Esophagus muscularis mucosa (tissue), 4 donors: ENCODE data around the gene DOCK2. TPM values are rescaled to one million over a fixed set of nuclear protein-coding genes. Genes with fewer than 3 reads are reported as not detected.

ENCODE experiments used
- DNase-seq: peaks from one replicate; pipeline ENCODE4 v3.0.0-alpha.2; 2017; ENCODE audit errors: extremely low spot score
- H3K27ac ChIP-seq, 4 donors: fragments of 200-600 bp; sonication (generic); replicated peaks in 1 of 4; 1 replicate in 3 of 4; 2 replicates in 1 of 4; pipeline ENCODE4 v1.5.1; 2016 to 2019; ENCODE audit warnings: mild to moderate bottlenecking in 1 of 4
- H3K27me3 ChIP-seq, 4 donors: fragments of 200-600 bp; sonication (generic); one replicate each; pipeline versions ENCODE4 v1.5.1 to v1.6.0; 2016 to 2019
- H3K36me3 ChIP-seq, 4 donors: fragments of 200-600 bp; sonication (generic); one replicate each; pipeline ENCODE4 v1.5.1; 2016 to 2019
- H3K4me1 ChIP-seq, 4 donors: fragments of 200-600 bp; sonication (generic); one replicate each; pipeline ENCODE4 v1.5.1; 2016 to 2019
- H3K4me3 ChIP-seq, 4 donors: fragments of 200-600 bp; sonication (generic); 1 replicate in 2 of 4; 2 replicates in 2 of 4; pipeline ENCODE4 v1.5.1; 2016 to 2019; ENCODE audit warnings: mild to moderate bottlenecking in 4 of 4, moderate library complexity in 1 of 4
- H3K9me3 ChIP-seq, 4 donors: fragments of 200-600 bp; sonication (generic); 1 replicate in 3 of 4; 2 replicates in 1 of 4; pipeline ENCODE4 v1.5.1; 2016 to 2019
- EP300 ChIP-seq: sonication (generic); formaldehyde crosslinking; IDR thresholded peaks from one replicate; pipeline ENCODE4 v1.6.1; 2017; ENCODE audit warnings: antibody characterized with exemption
- POLR2A ChIP-seq: fragments of 450-650 bp; IDR thresholded peaks from one replicate; pipeline ENCODE4 v1.6.1; 2017; ENCODE audit warnings: antibody characterized with exemption, moderate library complexity, mild to moderate bottlenecking, low read depth
- POLR2AphosphoS5 ChIP-seq, 2 donors: sonication (generic); formaldehyde crosslinking; IDR thresholded peaks; one replicate each; pipeline ENCODE4 v1.6.1; 2017; ENCODE audit warnings: antibody characterized with exemption in 2 of 2
- WGBS: methylation state at CpG from one replicate; pipeline ENCODE4 v1.1.5; 2018; 5-methylcytosine and 5-hydroxymethylcytosine counted together
- intact Hi-C: fragments of 100-400 bp; cut with DNase I; formaldehyde crosslinking; loops from one replicate; pipeline ENCODE4 v1.15.1; 2023
- total RNA-seq, 4 donors: library from RNA; depleted of rRNA; stranded (reverse); fragments of >200 nt; gene quantifications; one replicate each; pipeline versions ENCODE4 v1.1.0 to v1.2.1, GENCODE V29; 2016
- TF ChIP-seq, protein P1 (sequence below), 3 experiments: fragments of 200-600 bp in 2 of 3; fragments of 450-650 bp in 1 of 3; sonication (generic) in 2 of 3; IDR thresholded peaks; one replicate each; pipeline ENCODE4 v1.5.1; 2017 to 2019; ENCODE audit warnings: antibody characterized with exemption in 3 of 3, mild to moderate bottlenecking in 2 of 3, moderate library complexity in 1 of 3

DOCK2 gene
- total RNA-seq, 4 donors from 2014 or later = 9.2 to 18.3 (median 13.7) TPM

DNA sequence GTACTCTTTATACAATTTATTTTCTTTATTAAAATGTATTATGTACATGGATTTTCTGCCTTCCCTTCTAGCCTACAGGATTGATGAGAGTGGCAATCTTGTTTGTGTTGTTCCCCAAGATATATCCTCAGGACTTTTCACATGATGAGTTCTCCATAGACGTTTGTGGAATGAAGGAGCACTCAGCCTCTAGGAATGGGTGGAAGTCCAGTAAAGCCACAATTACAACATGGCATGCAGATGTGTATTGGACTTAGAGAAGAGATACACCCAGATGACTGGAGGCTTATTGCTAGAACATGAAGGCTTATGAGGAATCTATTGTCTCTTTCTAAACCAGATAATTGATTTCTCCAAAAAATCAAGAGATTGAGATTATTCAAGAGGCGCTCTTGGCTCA is 8.2 kb upstream of the DOCK2 start:
- Histone ChIP-seq H3K27me3 (no peaks in the 10 kb centered on the region), H3K4me3 (no peak overlapping the region), H3K27ac (no peak overlapping the region), H3K4me1 (no peaks in the 10 kb centered on the region), H3K9me3 (no peaks in the 10 kb centered on the region), H3K36me3 (no peaks in the 10 kb centered on the region)
- no peak for DNase-seq
- TF ChIP-seq, protein P1, sequence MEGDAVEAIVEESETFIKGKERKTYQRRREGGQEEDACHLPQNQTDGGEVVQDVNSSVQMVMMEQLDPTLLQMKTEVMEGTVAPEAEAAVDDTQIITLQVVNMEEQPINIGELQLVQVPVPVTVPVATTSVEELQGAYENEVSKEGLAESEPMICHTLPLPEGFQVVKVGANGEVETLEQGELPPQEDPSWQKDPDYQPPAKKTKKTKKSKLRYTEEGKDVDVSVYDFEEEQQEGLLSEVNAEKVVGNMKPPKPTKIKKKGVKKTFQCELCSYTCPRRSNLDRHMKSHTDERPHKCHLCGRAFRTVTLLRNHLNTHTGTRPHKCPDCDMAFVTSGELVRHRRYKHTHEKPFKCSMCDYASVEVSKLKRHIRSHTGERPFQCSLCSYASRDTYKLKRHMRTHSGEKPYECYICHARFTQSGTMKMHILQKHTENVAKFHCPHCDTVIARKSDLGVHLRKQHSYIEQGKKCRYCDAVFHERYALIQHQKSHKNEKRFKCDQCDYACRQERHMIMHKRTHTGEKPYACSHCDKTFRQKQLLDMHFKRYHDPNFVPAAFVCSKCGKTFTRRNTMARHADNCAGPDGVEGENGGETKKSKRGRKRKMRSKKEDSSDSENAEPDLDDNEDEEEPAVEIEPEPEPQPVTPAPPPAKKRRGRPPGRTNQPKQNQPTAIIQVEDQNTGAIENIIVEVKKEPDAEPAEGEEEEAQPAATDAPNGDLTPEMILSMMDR (IDR thresholded peaks at IDR 0.05) = no peak
- no peak for TF ChIP-seq EP300
- no peak for TF ChIP-seq POLR2AphosphoS5 (IDR thresholded peaks at IDR 0.05)
- no peak for TF ChIP-seq POLR2A
- intact Hi-C loops = no loop called here
- 84% methylated on average over 2 of the region's 2 CpGs for WGBS

DNA sequence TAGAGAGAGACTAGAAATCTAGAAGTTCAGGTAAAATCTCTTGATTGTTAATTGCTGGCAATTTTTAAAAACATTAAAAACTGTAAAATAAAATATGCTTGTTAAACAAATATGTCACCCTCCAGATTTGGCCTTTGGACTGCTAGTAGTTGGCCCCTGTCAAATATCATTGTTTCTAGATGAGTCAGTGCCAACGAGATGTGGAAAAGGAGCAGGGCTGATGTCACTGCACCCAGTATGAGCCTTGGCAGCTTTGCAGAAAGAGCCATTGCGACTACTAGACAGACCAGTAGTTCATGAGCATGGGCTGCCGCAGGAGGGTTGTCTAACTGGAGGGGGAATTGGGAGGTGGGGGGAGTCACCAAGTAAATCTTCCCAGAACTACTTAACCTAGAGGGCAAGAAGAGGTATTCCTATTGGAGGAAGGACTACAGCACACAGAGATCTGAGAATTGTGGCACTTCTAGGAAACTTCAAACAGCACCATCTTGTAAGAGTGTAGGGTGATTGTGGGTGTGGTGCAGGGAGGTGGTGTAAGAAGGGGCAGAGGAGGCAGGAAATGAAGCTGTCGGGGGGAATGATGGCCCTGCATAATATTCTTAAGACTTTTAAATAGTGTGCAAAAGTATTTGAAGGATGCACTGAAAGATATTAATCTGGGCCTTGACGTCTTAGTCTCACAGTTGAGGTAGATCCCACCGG is 7.1 kb upstream of the DOCK2 start:
- no peaks in the 10 kb centered on the region for H3K36me3 ChIP-seq
- no peak overlapping the region for H3K27ac ChIP-seq
- intact Hi-C loops = no loop called here
- H3K9me3 ChIP-seq = peaks cover 0 to 3% (median 0%) of the 10 kb centered on the region in 4 donors
- no peak overlapping the region for H3K4me3 ChIP-seq
- WGBS = 72% methylated on average over 6 of the region's 6 CpGs
- TF ChIP-seq, protein P1 (IDR thresholded peaks at IDR 0.05) = no peak
- TF ChIP-seq POLR2A (no peak), POLR2AphosphoS5 (IDR thresholded peaks at IDR 0.05) (no peak), EP300 (no peak)
- H3K4me1 ChIP-seq = no peaks in the 10 kb centered on the region
- DNase-seq = no peak
- no peaks in the 10 kb centered on the region for H3K27me3 ChIP-seq

DNA sequence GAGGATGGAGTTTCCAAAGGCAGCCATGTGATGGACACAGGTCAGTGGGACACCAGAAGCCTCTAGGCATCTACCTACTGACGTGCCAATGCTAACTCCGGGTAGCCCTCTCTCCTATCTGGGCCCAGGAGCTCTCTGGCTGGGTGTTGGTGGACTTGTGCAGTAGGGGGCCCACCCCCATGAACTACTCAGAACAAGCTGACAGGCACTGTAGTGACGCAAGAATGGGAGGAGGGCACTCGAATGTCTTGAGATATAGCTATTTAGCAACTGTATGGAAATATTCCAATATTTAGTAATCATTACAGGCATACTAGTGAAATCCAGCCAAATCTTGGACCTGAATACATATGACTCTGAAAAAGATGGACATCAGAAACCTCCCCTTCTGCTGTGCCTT is 5.7 kb upstream of the DOCK2 start:
- Histone ChIP-seq H3K27me3 (peaks cover 0 to 5% (median 0%) of the 10 kb centered on the region in 4 donors), H3K36me3 (no peaks in the 10 kb centered on the region), H3K27ac (no peak overlapping the region), H3K4me3 (no peak overlapping the region), H3K9me3 (peaks cover 0 to 6% (median 0%) of the 10 kb centered on the region in 4 donors), H3K4me1 (no peaks in the 10 kb centered on the region)
- TF ChIP-seq POLR2AphosphoS5 (IDR thresholded peaks at IDR 0.05) (no peak), POLR2A (no peak), EP300 (no peak)
- TF ChIP-seq, protein P1 (IDR thresholded peaks at IDR 0.05) = no peak
- DNase-seq = no peak
- intact Hi-C loops = no loop called here
- 89% methylated on average over 4 of the region's 4 CpGs for WGBS

DNA sequence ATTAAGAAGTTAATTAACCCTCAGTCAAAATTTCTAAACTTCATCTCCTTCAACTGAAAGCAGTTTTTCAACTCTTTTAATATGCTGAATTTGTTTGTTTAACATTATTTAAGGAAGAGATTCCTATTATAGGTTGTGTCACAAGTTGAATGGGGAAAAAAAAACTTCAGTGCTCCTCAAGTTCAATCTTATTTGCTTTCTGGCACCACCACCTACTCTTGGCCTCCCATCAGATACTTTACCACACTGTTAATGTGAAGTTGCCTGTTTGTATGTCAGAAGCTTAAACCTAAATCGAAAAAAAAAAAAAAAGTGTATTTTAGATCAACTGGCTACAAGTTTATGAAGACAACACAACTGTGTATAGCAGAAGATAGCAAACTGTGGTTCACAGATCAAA is 4.1 kb upstream of the DOCK2 start:
- Histone ChIP-seq H3K27me3 (peaks cover 0 to 21% (median 7%) of the 10 kb centered on the region in 4 donors), H3K4me3 (no peak overlapping the region), H3K4me1 (peaks cover 0 to 9% (median 6%) of the 10 kb centered on the region in 4 donors), H3K9me3 (peaks cover 0 to 6% (median 0%) of the 10 kb centered on the region in 4 donors), H3K36me3 (no peaks in the 10 kb centered on the region), H3K27ac (no peak overlapping the region)
- WGBS = 76% methylated on average over 1 of the region's 1 CpG
- no peak for TF ChIP-seq EP300
- intact Hi-C loops = no loop called here
- DNase-seq = no peak

DNA sequence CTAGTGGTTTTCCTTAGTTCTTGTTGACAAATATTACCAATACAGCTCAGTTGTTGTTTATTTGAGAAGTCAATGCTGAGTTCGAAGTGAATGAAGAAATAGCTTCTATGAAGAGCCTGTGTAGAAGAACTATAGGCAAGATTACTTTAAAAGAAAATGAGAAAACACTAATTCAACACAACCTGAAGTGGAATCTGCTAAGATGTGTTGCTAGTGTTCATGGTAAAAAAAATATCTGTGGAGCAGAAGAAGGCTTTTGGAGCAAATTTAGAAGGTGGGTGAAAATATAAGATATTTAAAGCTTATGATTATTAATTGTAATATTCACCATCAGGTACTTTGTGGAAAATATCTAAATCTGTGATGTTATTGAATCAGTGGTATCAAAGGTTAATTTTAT is 2.5 kb upstream of the DOCK2 start:
- peaks cover 0 to 9% (median 6%) of the 10 kb centered on the region in 4 donors for H3K4me1 ChIP-seq
- WGBS = 88% methylated on average over 1 of the region's 1 CpG
- intact Hi-C loops = no loop called here

More for the DNA sequence above, 2.5 kb upstream of the DOCK2 start:
- Histone ChIP-seq H3K27ac (no peak overlapping the region), H3K27me3 (peaks cover 0 to 30% (median 7%) of the 10 kb centered on the region in 4 donors), H3K36me3 (no peaks in the 10 kb centered on the region), H3K9me3 (peaks cover 0 to 7% (median 5%) of the 10 kb centered on the region in 4 donors), H3K4me3 (no peak overlapping the region)
- no peak for DNase-seq
- no peak for TF ChIP-seq EP300
- TF ChIP-seq, protein P1 (IDR thresholded peaks at IDR 0.05) = no peak
- no peak for TF ChIP-seq POLR2AphosphoS5 (IDR thresholded peaks at IDR 0.05)
- no peak for TF ChIP-seq POLR2A
